Hepatic stellate cell (primary cell): ENCODE results near the gene IFITM5.
"Not testable (repeated sequence)": the region's sequence is repeated elsewhere in the genome, so short reads cannot be mapped to it uniquely, and the experiment has no call there.

Experiments
- DNase-seq: peaks from one replicate; pipeline ENCODE4 v3.0.0; 2011; ENCODE audit warnings: low spot score

Gene IFITM5

GRCh38 chr11:299081-299891 is at the start of gene IFITM5:
TSS of gene IFITM5 (minus strand) at chr11:299526. CDS start at chr11:299490, 36 bp downstream.
- no peak for DNase-seq

GRCh38 chr11:346529-346928 is 47.2 kb upstream of the IFITM5 start:
- no peak for DNase-seq

DNA sequence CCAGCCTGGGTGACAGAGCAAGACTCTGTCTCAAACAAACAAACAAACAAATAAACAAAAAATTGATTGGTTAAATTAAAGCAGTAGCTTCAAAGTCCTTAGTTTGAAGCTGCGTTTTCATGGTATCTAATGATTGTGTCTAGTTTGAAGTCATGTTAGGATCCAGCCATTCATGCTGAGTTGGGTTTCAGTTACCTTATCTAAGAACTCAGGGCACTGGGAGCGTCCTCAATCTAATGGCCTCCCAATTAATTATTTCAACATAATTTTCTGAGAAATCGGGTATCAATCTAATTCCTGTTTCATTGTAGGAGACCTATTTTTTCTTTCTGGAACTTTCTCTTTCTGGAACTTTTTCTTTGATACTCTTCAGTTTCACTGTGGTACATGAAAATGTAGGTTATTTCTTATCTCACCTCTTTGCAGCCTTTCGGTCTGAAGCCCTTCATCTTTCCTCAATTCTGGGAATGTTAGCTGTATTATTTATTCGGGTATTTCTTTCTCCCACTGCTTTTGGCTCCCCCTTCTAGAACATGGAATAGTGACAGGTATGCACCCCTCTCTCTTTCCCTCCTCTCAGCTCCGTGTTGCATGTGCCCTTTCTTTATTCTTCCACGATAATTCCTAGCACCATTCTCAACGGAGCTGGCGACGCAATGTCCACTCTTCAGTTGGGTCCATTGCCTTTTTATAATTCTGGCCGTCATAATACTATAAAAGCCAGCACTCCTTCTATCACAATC is 45.7 kb upstream of the IFITM5 start:
- DNase-seq, result no peak

DNA sequence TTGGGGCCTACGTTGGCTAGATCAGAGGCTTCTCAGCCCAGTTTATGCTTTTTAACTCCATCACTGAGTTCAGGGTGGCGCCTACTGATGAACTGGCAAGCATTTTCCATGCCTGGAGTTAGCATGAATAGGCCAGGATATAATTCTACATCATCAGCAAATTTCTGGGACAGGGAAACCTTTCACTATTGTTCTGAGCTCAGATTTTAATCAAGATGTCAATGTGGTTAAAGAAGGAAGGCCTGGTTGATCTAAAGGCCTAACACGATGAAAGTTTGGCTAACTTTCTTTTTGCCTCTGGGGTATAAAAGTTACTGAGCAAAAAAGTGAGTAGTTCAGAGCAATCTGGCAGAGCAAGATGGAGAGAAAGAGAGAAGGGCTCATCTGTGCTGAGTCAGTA is 43.0 kb upstream of the IFITM5 start:
- no peak for DNase-seq

DNA sequence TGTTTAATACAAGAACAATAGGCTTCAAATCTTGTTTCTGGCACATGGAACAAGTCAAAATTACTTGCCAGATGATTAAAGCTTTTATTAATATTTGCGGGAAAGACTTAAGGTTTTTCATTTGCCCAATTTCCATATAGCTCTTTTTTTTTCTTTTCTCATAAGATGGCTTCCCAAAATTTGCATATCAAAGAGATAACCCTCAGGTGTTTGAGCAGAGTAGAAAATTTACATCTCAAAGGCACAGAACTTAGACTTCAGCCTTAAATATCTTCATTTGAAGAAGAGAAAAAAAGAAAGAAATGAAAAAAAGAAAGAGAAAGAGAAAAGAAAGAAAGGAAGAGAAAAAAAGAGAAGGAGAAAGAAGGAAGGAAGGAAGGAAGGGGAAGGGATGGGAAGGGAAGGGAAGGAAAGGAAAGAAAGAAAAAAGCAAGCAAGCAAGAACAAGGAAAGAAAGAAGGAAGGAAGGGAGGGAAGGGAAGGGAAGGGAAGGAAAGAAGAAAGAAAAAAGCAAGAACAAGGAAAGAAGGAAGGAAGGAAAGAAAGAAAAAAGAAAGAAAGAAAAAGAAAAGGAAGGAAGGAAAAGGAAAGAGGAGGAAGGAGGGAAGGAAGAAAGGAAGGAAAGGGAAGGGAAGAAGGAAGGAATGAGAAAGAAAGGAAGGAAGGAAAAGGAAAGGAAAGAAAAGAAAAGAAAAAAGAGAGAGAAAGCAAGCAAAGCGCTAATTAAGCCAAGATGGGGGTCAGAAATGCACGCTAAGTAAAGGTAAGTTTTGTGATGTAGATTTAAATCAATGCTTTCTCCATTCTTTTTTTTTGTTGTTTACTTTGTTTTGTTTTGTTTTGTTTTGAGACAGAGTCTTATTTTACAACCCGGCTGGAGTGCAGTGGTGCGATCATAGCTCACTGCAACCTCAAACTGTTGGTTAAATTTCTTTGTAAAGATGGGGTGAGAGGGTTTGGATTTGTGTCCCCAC is 41.5 kb upstream of the IFITM5 start:
- no peak for DNase-seq

DNA sequence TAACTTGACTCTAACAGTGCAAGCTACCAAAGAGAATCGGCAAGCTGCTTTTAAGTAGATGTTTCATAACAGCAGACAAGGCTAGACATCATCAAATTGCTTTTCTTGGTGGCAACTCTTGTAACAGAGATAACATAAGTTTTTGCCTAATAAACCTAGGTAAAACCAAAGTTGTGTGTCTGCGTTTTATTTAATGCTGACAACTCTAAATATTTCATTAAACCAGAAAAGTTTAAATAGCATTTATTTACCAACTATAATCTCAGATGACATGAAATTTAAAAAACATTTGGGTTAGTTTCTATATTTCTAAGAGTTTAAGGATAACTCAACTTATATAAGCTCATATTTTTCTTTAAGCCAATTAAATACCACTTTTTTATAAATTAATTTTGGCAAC is 40.6 kb upstream of the IFITM5 start:
- no peak for DNase-seq

DNA sequence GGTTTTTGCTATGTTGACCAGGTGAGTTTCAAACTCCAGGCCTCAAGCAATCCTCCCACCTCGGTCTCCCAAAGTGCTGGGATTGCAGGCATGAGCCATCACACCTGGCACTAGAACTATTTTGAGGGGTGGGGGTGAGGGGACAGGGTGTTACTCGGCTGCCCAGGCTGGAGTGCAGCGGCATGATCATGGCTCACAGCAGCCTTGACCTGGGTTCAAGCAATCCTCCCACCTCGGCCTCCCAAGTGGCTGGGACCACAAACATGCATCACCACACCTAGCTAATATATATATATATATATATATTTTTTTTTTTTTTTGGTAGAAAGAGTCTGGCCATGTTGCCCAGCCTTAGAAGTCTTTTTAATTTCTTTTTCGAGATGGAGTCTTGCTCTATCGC is 38.4 kb upstream of the IFITM5 start:
- DNase-seq, result no peak

- no peak for DNase-seq
These were observed 37.4 kb upstream of the IFITM5 start for GRCh38 chr11:336659-337198.

GRCh38 chr11:335779-336658 is 36.7 kb upstream of the IFITM5 start:
- no peak for DNase-seq

DNA sequence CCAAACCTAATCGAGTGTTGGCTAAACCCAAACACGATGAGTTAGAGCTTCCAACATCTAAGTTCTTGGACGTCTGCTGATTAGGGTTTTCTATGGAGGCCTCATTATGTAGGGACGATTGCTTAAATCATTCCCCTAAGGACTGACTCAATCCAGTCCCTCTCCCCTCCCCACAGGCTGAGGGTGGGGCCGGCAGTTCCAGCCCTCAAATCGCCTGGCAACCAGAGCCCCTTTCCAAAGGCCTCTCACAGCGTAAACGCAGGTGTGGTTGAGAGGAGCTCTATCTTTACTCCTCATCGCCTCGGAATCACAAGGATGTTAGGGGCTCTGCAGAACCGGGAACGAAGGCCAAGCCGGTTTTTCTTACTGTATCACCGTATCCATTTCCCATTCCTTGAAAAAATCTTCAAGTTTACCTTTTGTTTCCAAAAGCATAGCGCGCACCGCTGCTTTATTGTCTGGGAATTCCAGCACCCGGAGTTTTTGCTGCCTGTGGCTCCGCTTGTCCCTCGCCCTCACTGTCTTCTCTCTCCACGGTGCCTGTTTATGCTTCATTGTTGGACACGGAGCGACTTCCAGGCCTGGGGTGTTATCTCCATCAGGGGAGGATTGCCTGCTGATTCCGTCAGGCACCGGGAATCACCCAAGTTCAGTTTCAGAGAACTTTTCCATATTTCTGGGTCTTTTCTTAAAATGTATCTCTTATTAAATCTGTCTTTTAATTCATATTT is 35.1 kb upstream of the IFITM5 start:
- DNase-seq, result no peak

- DNase-seq, result not testable (repeated sequence)
These were observed 34.4 kb upstream of the IFITM5 start for GRCh38 chr11:333616-334263.

GRCh38 chr11:332651-333480 is 33.5 kb upstream of the IFITM5 start:
- no peak for DNase-seq

DNA sequence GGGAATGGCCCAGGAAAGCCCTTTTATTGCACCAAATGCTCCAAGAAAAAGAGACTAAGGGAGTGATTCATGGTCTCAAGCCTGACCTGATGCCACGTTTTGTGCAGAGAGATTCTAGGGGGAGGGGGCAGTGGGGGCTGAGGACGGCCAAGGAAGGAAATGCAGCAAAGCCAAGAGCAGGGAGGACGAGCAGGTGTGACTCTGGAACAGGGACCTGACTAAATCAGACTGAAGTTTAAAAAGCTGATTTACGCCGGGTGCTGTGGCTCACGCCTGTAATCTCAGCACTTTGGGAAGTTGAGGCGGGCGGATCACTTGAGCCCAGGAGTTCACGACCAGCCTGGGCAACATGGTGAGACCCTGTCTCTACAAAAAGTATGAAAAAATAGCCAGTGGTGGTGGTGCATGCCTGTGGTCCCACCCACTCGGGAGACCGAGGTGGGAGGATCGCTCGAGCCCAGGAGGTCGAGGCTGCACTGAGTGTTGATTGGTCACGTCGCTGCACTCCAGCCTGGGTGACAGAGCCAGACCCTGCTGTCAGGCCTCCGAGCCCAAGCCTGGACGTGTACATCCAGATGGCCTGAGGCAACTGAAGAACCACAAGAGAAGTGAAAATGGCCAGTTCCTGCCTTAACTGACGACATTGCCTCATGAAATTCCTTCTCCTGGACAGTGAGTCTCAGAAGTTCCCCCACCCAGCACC is 32.2 kb upstream of the IFITM5 start:
- DNase-seq, result no peak

GRCh38 chr11:330694-331357 is 31.5 kb upstream of the IFITM5 start:
- DNase-seq, result no peak

DNA sequence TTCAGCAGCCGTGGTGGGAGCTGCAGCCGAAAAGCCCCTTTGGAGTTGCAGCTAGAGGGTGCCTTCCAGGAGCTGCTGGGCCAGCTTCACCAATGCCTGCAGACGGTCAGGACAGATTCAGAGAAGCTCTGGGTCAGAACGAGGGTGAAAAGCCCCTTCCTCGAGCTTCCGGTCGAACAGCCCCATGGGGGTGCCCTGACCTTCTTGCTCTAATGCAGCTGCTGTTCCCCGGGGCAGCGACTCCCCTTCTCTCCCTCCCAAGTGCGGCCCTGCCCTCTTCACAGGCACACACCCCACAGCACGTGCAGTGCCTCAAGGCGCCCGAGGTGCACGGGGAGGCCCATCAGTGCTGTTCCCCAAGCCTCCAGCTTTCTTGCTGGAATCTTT is 31.0 kb upstream of the IFITM5 start:
- DNase-seq, result no peak

DNA sequence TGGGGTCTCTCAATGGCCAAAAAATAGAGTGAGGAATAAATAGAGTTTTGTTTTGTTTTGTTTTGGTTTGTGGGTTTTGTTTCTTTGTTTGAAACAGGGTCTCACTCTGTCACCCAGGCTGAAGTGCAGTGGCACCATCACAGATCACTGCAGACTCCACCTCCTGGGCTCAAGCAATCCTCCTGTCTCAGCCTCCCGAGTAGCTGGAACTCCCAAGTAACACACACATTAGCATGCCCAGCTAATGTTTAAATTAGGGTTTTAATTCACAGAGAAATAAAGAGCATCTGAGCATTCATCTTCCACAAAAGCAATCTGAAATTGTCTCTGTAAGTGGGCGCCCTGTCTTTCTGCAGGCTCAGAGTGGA is 30.5 kb upstream of the IFITM5 start:
- no peak for DNase-seq

GRCh38 chr11:328516-329100 is 29.3 kb upstream of the IFITM5 start:
- DNase-seq, result not testable (repeated sequence)
